GM12878 (cell line): ENCODE measurements around the gene EFCAB7. TPM values are rescaled to one million over a fixed set of nuclear protein-coding genes. Genes with fewer than 3 reads are reported as not detected.

Experiments
- ASH2L ChIP-seq: fragments of 300-600, 200-600 bp; sonication (generic); IDR thresholded peaks from 2 replicates; pipeline ENCODE4 v1.6.1; 2017; ENCODE audit warnings: low read depth, mild to moderate bottlenecking, borderline replicate concordance
- BCL3 ChIP-seq: IDR thresholded peaks from 2 replicates; pipeline ENCODE4 v1.6.1; 2011; ENCODE audit warnings: borderline replicate concordance, low read depth, mild to moderate bottlenecking, moderate library complexity, low read length; ENCODE audit not compliant: insufficient read depth, poor library complexity, severe bottlenecking
- HDAC6 ChIP-seq: fragments of 200-600 bp; sonication (generic); IDR thresholded peaks from one replicate; pipeline ENCODE4 v1.8.0; 2017; ENCODE audit warnings: antibody characterized with exemption; ENCODE audit not compliant: unreplicated experiment
- MTA2 ChIP-seq: fragments of 450-650 bp; IDR thresholded peaks from 2 replicates; pipeline ENCODE4 v1.6.1; 2016; ENCODE audit warnings: low read depth, mild to moderate bottlenecking, moderate library complexity
- NFYB ChIP-seq: IDR thresholded peaks from 2 replicates; pipeline ENCODE4 v1.6.1; 2011; ENCODE audit warnings: low read depth, mild to moderate bottlenecking, low read length, improper control_type of control experiment, moderate library complexity; ENCODE audit not compliant: insufficient read depth
- STAT1 ChIP-seq: fragments of 450-650 bp; conservative IDR thresholded peaks from 2 replicates; pipeline ENCODE4 v1.6.1; 2014; ENCODE audit warnings: antibody characterized with exemption, mild to moderate bottlenecking
- SUPT20H ChIP-seq: IDR thresholded peaks from 2 replicates; pipeline ENCODE4 v1.6.1; 2011; ENCODE audit warnings: low read depth, mild to moderate bottlenecking, low read length, moderate library complexity, borderline replicate concordance; ENCODE audit not compliant: control insufficient read depth
- ZBTB40 ChIP-seq: fragments of 450-650 bp; IDR thresholded peaks from 2 replicates; pipeline ENCODE4 v1.6.1; 2016; ENCODE audit warnings: mild to moderate bottlenecking, moderate library complexity, borderline replicate concordance
- ZNF592 ChIP-seq: fragments of 450-650 bp; IDR thresholded peaks from 2 replicates; pipeline ENCODE4 v1.6.1; 2017; ENCODE audit warnings: mild to moderate bottlenecking, moderate library complexity
- polyA plus RNA-seq, 11 experiments: library from polyadenylated mRNA; depleted of rRNA in 4 of 11; unstranded in 6 of 11; stranded (reverse) in 5 of 11; fragments of >200 nt; fragmentation: Nextera tagmentation in 4 of 11; fragmentation: Illumina TruSeq in 1 of 11; extraction: Ambion mirVana in 4 of 11; extraction: Trizol in 1 of 11; gene quantifications; 1 replicate in 1 of 11; 2 replicates in 10 of 11; pipeline versions ENCODE4 v1.2.1 to v1.2.3, GENCODE V29; 2011 to 2016; ENCODE audit warnings: inconsistent platforms in 2 of 11, missing spikeins in 2 of 11, low read depth in 1 of 11
- total RNA-seq, 4 experiments: library from RNA; depleted of rRNA in 3 of 4; stranded (reverse); fragments of >200 nt in 3 of 4; fragmentation: Illumina TruSeq in 1 of 4; extraction: Trizol in 1 of 4; gene quantifications; 2 replicates each; pipeline versions ENCODE4 v1.2.1 to v1.2.3, GENCODE V29; 2013 to 2021

EFCAB7 gene
- total and polyA plus RNA-seq, 10 of the 15 experiments (the other 5 are each of a cell fraction or from before 2014, with no cell fraction given), result 4.4 to 9.8 (median 5.7) TPM

- TF ChIP-seq ZBTB40 (no peak), ZNF592 (no peak), STAT1 (no peak), ASH2L (no peak), SUPT20H (no peak), BCL3 (no peak), MTA2 (no peak), NFYB (no peak), HDAC6 (no peak)
Observed at GRCh38 chr1:63506782-63507181, 16.5 kb upstream of the EFCAB7 start (continued).
